AG04450 (cell line): ENCODE data around the gene RPS6KA4. TPM values are rescaled to one million over a fixed set of nuclear protein-coding genes. Genes with fewer than 3 reads are reported as not detected.
A peak's percentile ranks its signal among the peaks of the same experiment; 100 is the strongest.

ENCODE experiments used
- CTCF ChIA-PET: fragments of 300-600, 350-600 bp; formaldehyde crosslinking; extraction: SDS; loops from one replicate; lab custom pipeline; 2022; ENCODE audit warnings: antibody characterized with exemption, inconsistent platforms; lab: Charles Lee
- POLR2A ChIA-PET: fragments of 350-600 bp; formaldehyde crosslinking; extraction: SDS; loops from one replicate; lab custom pipeline; 2021; ENCODE audit warnings: antibody characterized with exemption, inconsistent platforms; lab: Yijun Ruan, JAX
- DNase-seq: peaks from one replicate; pipeline ENCODE4 v3.0.0-alpha.2; 2011; ENCODE audit warnings: low read depth, low spot score
- H3K27ac ChIP-seq: one replicate; pipeline ENCODE4 v1.5.1; 2012; ENCODE audit warnings: low read depth, low read length, control low read depth
- H3K27me3 ChIP-seq: one replicate; pipeline ENCODE4 v1.6.0; 2012; ENCODE audit warnings: low read length; ENCODE audit not compliant: control insufficient read depth, insufficient read depth
- H3K4me3 ChIP-seq: 2 replicates; pipeline ENCODE4 v1.5.1; 2011; ENCODE audit warnings: mild to moderate bottlenecking, low read depth, low read length, control low read depth
- H3K9me3 ChIP-seq: 2 replicates; pipeline ENCODE4 v1.5.1; 2012; ENCODE audit warnings: low read length; ENCODE audit not compliant: control insufficient read depth, insufficient read depth
- polyA minus RNA-seq: library from RNA; depleted of rRNA, polyadenylated mRNA; stranded (reverse); fragments of >200 nt; gene quantifications from 2 replicates; pipeline ENCODE4 v1.2.3, GENCODE V29; 2011; rRNA and poly(A)+ RNA removed
- polyA plus RNA-seq: library from polyadenylated mRNA; depleted of rRNA; stranded (reverse); fragments of >200 nt; gene quantifications from 2 replicates; pipeline ENCODE4 v1.2.3, GENCODE V29; 2011; rRNA removed
- TF ChIP-seq, protein P1 (sequence below): IDR thresholded peaks from 2 replicates; pipeline ENCODE4 v1.5.1; 2011; ENCODE audit warnings: low read depth, low read length, control low read depth, inconsistent platforms

RPS6KA4 gene
- polyA plus RNA-seq = 21.9 and 29.6 TPM in 2 replicates
- polyA minus RNA-seq = 26.9 and 36.6 TPM in 2 replicates

- DNase-seq = no peak
- no peaks in the 10 kb centered on the region for H3K27me3 ChIP-seq
- POLR2A ChIA-PET = no interaction called here
- H3K27ac ChIP-seq = peak within 1 kb of the TSS; percentile 31
- CTCF ChIA-PET = interaction anchor here (0.7 to 0.9 kb wide), 2 partner anchors 17 to 85 kb away, joined by 4 read pairs; no protein-coding TSS in a partner anchor
- no peaks in the 10 kb centered on the region; the same call in 1 of the 2 replicates for H3K9me3 ChIP-seq
- H3K4me3 ChIP-seq = peak within 1 kb of the TSS; percentile 92
- TF ChIP-seq, protein P1, sequence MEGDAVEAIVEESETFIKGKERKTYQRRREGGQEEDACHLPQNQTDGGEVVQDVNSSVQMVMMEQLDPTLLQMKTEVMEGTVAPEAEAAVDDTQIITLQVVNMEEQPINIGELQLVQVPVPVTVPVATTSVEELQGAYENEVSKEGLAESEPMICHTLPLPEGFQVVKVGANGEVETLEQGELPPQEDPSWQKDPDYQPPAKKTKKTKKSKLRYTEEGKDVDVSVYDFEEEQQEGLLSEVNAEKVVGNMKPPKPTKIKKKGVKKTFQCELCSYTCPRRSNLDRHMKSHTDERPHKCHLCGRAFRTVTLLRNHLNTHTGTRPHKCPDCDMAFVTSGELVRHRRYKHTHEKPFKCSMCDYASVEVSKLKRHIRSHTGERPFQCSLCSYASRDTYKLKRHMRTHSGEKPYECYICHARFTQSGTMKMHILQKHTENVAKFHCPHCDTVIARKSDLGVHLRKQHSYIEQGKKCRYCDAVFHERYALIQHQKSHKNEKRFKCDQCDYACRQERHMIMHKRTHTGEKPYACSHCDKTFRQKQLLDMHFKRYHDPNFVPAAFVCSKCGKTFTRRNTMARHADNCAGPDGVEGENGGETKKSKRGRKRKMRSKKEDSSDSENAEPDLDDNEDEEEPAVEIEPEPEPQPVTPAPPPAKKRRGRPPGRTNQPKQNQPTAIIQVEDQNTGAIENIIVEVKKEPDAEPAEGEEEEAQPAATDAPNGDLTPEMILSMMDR = no peak
Observed at GRCh38 chr11:64358907-64359711, at the start of gene RPS6KA4. RPS6KA4 (plus strand) TSS chr11:64359162; CDS start chr11:64359236, 74 bp downstream.

- H3K27me3 ChIP-seq = no peaks in the 10 kb centered on the region
- TF ChIP-seq, protein P1 = no peak
- no peak overlapping the region for H3K27ac ChIP-seq
- ChIA-PET POLR2A (no interaction called here), CTCF (interaction anchor here (1.4 kb wide), 1 partner anchor 42 kb away, joined by 4 read pairs; no protein-coding TSS in a partner anchor)
- DNase-seq = no peak
- no peaks in the 10 kb centered on the region; the same call in 1 of the 2 replicates for H3K9me3 ChIP-seq
- no peak overlapping the region for H3K4me3 ChIP-seq
Observed at GRCh38 chr11:64312947-64313346, 46.0 kb upstream of the RPS6KA4 start.

DNA sequence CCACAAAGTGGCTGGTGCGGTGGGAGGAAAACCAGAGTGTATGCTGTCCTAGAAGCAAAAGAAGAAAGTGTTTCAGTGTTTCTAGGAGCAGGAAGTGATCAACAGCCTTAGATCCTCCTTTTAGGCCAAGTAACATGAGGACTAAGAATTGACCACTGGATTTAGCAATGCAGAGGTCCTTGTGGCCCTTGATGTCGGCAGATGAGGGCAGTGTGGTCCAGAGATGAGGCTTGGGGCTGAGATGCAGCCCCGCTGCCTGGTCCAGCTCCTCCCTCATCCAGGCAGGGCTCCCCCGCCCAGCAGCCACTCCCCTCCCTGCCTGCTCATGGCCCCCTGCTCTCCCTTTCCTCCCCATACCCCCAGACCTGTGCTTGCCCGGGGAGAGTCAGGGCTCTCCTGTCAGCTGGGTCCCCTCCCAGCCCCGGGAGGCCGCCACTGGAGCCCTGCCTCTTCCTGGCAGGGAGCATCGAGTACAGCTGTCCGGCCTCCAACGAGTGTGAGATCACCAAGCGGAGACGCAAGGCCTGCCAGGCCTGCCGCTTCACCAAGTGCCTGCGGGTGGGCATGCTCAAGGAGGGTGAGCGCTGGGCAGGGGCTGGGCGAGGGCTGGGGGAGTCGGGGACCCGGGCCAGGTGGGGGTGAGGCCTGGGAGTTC lies 45.3 kb upstream of the RPS6KA4 start:
- no peak for DNase-seq
- Histone ChIP-seq H3K27ac (no peak overlapping the region), H3K9me3 (no peaks in the 10 kb centered on the region; the same call in 1 of the 2 replicates), H3K4me3 (no peak overlapping the region), H3K27me3 (no peaks in the 10 kb centered on the region)
- ChIA-PET CTCF (interaction anchor here (1.4 kb wide), 1 partner anchor 41 kb away, joined by 4 read pairs; no protein-coding TSS in a partner anchor), POLR2A (no interaction called here)
- TF ChIP-seq, protein P1 = no peak

- DNase-seq = no peak
- Histone ChIP-seq H3K27me3 (no peaks in the 10 kb centered on the region), H3K27ac (no peak overlapping the region), H3K9me3 (no peaks in the 10 kb centered on the region; the same call in 1 of the 2 replicates), H3K4me3 (no peak overlapping the region)
- TF ChIP-seq, protein P1 = peak; percentile 37; the same call in 1 of the 2 replicates
- POLR2A ChIA-PET = no interaction called here
- CTCF ChIA-PET = interaction anchor here (1.4 kb wide), 1 partner anchor 40 kb away, joined by 4 read pairs; no protein-coding TSS in a partner anchor
Observed at GRCh38 chr11:64314146-64314804, 44.7 kb upstream of the RPS6KA4 start.
